ENCODE data around the gene C11orf91. TPM values are rescaled to one million over a fixed set of nuclear protein-coding genes. Genes with fewer than 3 reads are reported as not detected.

The C11orf91 gene
- total RNA-seq, 1 experiment from 2014 or later: not detected

- H4K20me1 ChIP-seq (ENCODE audit: insufficient read depth): 0 out of 2 replicates have a peak, but pooled peaks cover 22% of the 10 kb centered on the region
- TF ChIP-seq CTCF (conservative IDR thresholded peaks at IDR 0.05) (no peak), EZH2 (IDR thresholded peaks at IDR 0.05; ENCODE audit: low read depth) (no peak)
- CTCF ChIA-PET: interaction anchor here (0.6 to 1.5 kb wide), 3 partner anchors 16 to 731 kb away, joined by 3 read pairs; no protein-coding TSS in a partner anchor
Measured at GRCh38 chr11:33718440-33718839, 17.8 kb upstream of the C11orf91 start.

GRCh38 chr11:33716243-33716642 lies 15.6 kb upstream of the C11orf91 start:
- 0 out of 2 replicates have a peak, but pooled peaks cover 18% of the 10 kb centered on the region for H4K20me1 ChIP-seq (ENCODE audit: insufficient read depth)
- H3K27ac ChIP-seq: peak overlapping the region; percentile 11; the same call in 1 of the 2 replicates
- H3K79me2 ChIP-seq (ENCODE audit: low read depth): peaks cover 39% of the 10 kb centered on the region
- TF ChIP-seq EZH2 (IDR thresholded peaks at IDR 0.05; ENCODE audit: low read depth) (no peak), CTCF (conservative IDR thresholded peaks at IDR 0.05) (peak; percentile 47)
- peak in 1 of 2 experiments; percentile 69 for DNase-seq
- ChIA-PET CTCF (interaction anchor here (1.0 to 3.0 kb wide), 2 partner anchors 18 to 27 kb away, joined by 3 to 42 read pairs; no protein-coding TSS in a partner anchor), POLR2A (ENCODE audit: unreplicated experiment) (interaction anchor here (0.6 kb wide), 1 partner anchor 83 kb away, joined by 5 read pairs; no protein-coding TSS in a partner anchor)
- no peak overlapping the region for H3K4me3 ChIP-seq
- H3K4me2 ChIP-seq: no peak overlapping the region
- H3K36me3 ChIP-seq (ENCODE audit: low read depth): peaks cover 79% of the 10 kb centered on the region
- no peak overlapping the region for H2AFZ ChIP-seq
- H3K9me2 ChIP-seq (ENCODE audit: insufficient read depth): no peaks in the 10 kb centered on the region
- H3K4me1 ChIP-seq (replicated peaks; ENCODE audit: insufficient read depth): peaks cover 11% of the 10 kb centered on the region
- peaks cover 33% of the 10 kb centered on the region; the same call in 1 of the 2 replicates for H3F3A ChIP-seq (ENCODE audit: insufficient read depth, low read depth)
- no peaks in the 10 kb centered on the region for H3K9me3 ChIP-seq (ENCODE audit: insufficient read depth, low read depth)
- BruUV-seq (replicated peaks): no TSS peak
- no peaks in the 10 kb centered on the region for H3K27me3 ChIP-seq (ENCODE audit: insufficient read depth, low read depth)
- intact Hi-C loops (cut with micrococcal nuclease; ENCODE audit: unreplicated experiment): loop anchor here (2.0 to 5.0 kb wide), 2 partner anchors 27 to 111 kb away; no protein-coding TSS in a partner anchor

More at GRCh38 chr11:33718440-33718839, 17.8 kb upstream of the C11orf91 start:
- intact Hi-C loops (cut with micrococcal nuclease; ENCODE audit: unreplicated experiment): loop anchor here (5.0 kb wide), 1 partner anchor 109 kb away; no protein-coding TSS in a partner anchor
- Histone ChIP-seq H3F3A (ENCODE audit: insufficient read depth, low read depth) (peaks cover 41% of the 10 kb centered on the region; the same call in 1 of the 2 replicates), H3K27me3 (ENCODE audit: insufficient read depth, low read depth) (no peaks in the 10 kb centered on the region), H3K4me1 (replicated peaks; ENCODE audit: insufficient read depth) (peaks cover 24% of the 10 kb centered on the region), H3K4me2 (no peak overlapping the region), H2AFZ (no peak overlapping the region), H3K4me3 (no peak overlapping the region), H3K79me2 (ENCODE audit: low read depth) (peaks cover 52% of the 10 kb centered on the region), H3K27ac (no peak overlapping the region), H3K36me3 (ENCODE audit: low read depth) (peaks cover 69% of the 10 kb centered on the region), H3K9me3 (ENCODE audit: insufficient read depth, low read depth) (no peaks in the 10 kb centered on the region), H3K9me2 (ENCODE audit: insufficient read depth) (no peaks in the 10 kb centered on the region)
- POLR2A ChIA-PET (ENCODE audit: unreplicated experiment): no interaction called here
- DNase-seq: peak in 1 of 2 experiments; percentile 31
- no TSS peak for BruUV-seq (replicated peaks)

GRCh38 chr11:33713856-33714398 lies 13.3 kb upstream of the C11orf91 start:
- TF ChIP-seq CTCF (conservative IDR thresholded peaks at IDR 0.05) (no peak), EZH2 (IDR thresholded peaks at IDR 0.05; ENCODE audit: low read depth) (no peak)
- no peaks in the 10 kb centered on the region for H3K27me3 ChIP-seq (ENCODE audit: insufficient read depth, low read depth)
- H3K4me3 ChIP-seq: no peak overlapping the region
- no peak overlapping the region for H3K4me2 ChIP-seq
- no peak overlapping the region for H2AFZ ChIP-seq
- no TSS peak for BruUV-seq (replicated peaks)
- peaks cover 82% of the 10 kb centered on the region for H3K36me3 ChIP-seq (ENCODE audit: low read depth)
- H3K79me2 ChIP-seq (ENCODE audit: low read depth): peaks cover 28% of the 10 kb centered on the region; the same call in 1 of the 2 replicates
- intact Hi-C loops (cut with micrococcal nuclease; ENCODE audit: unreplicated experiment): no loop called here
- peaks cover 20% of the 10 kb centered on the region for H3K4me1 ChIP-seq (replicated peaks; ENCODE audit: insufficient read depth)
- H3K27ac ChIP-seq: no peak overlapping the region
- H3K9me2 ChIP-seq (ENCODE audit: insufficient read depth): no peaks in the 10 kb centered on the region
- ChIA-PET POLR2A (ENCODE audit: unreplicated experiment) (no interaction called here), CTCF (interaction anchor here (1.0 kb wide), 1 partner anchor 29 kb away, joined by 4 read pairs; no protein-coding TSS in a partner anchor)
- 0 out of 2 replicates have a peak, but pooled peaks cover 11% of the 10 kb centered on the region for H4K20me1 ChIP-seq (ENCODE audit: insufficient read depth)
- DNase-seq: peak in 1 of 2 experiments; percentile 30
- no peaks in the 10 kb centered on the region for H3K9me3 ChIP-seq (ENCODE audit: insufficient read depth, low read depth)
- peaks cover 44% of the 10 kb centered on the region; the same call in 1 of the 2 replicates for H3F3A ChIP-seq (ENCODE audit: insufficient read depth, low read depth)
